GM23338 (cell line): ENCODE measurements around the gene TSPOAP1. TPM values are rescaled to one million over a fixed set of nuclear protein-coding genes. Genes with fewer than 3 reads are reported as not detected.

ENCODE experiments used
- ATAC-seq: fragments of 200-7000 bp; cut with Tn5 transposase; 3 replicates; pipeline ENCODE4 v1.9.1; 2020
- DNase-seq: peaks from one replicate; pipeline ENCODE4 v3.0.0-alpha.2; 2015; ENCODE audit warnings: low spot score
- H2AFZ ChIP-seq: fragments of 200-600 bp; sonication (generic); 2 replicates; pipeline ENCODE4 v1.8.0; 2016; ENCODE audit warnings: antibody characterized with exemption, mild to moderate bottlenecking, moderate library complexity
- H3F3A ChIP-seq: fragments of 200-600 bp; sonication (generic); replicated peaks from 2 replicates; pipeline ENCODE4 v1.8.0; 2017; ENCODE audit warnings: antibody characterized with exemption, mixed run types, low read depth
- H3K27ac ChIP-seq: fragments of 200-600 bp; sonication (generic); 2 replicates; pipeline ENCODE4 v1.6.1; 2016; ENCODE audit warnings: low read depth
- H3K27me3 ChIP-seq: fragments of 200-600 bp; sonication (generic); 2 replicates; pipeline ENCODE4 v1.8.0; 2016; ENCODE audit warnings: mild to moderate bottlenecking, mixed run types, moderate library complexity; ENCODE audit not compliant: insufficient read depth
- H3K36me3 ChIP-seq: fragments of 200-600 bp; sonication (generic); 2 replicates; pipeline ENCODE4 v1.8.0; 2016; ENCODE audit warnings: mild to moderate bottlenecking; ENCODE audit not compliant: insufficient read depth
- H3K4me1 ChIP-seq: fragments of 200-600 bp; sonication (generic); 2 replicates; pipeline ENCODE4 v1.8.0; 2016; ENCODE audit warnings: mild to moderate bottlenecking, moderate library complexity; ENCODE audit not compliant: insufficient read depth
- H3K4me2 ChIP-seq: fragments of 200-600 bp; sonication (generic); 2 replicates; pipeline ENCODE4 v1.7.1; 2017; ENCODE audit warnings: mixed run types
- H3K4me3 ChIP-seq: fragments of 200-600 bp; sonication (generic); 2 replicates; pipeline ENCODE4 v1.6.1; 2016; ENCODE audit warnings: mixed run types
- H3K79me2 ChIP-seq: fragments of 200-600 bp; sonication (generic); replicated peaks from 2 replicates; pipeline ENCODE4 v1.8.0; 2017; ENCODE audit warnings: mild to moderate bottlenecking; ENCODE audit not compliant: insufficient read depth
- H3K9me2 ChIP-seq: fragments of 200-600 bp; sonication (generic); 2 replicates; pipeline ENCODE4 v1.8.0; 2017; ENCODE audit not compliant: insufficient read depth
- H4K20me1 ChIP-seq: fragments of 200-600 bp; sonication (generic); replicated peaks from 2 replicates; pipeline ENCODE4 v1.8.0; 2017; ENCODE audit warnings: mild to moderate bottlenecking; ENCODE audit not compliant: insufficient read depth
- H3K27ac Mint-ChIP-seq: 2 replicates; pipeline ENCODE4 v1.8.0; 2020; ENCODE audit warnings: inconsistent platforms, mild to moderate bottlenecking, moderate library complexity, mixed read lengths
- H3K27me3 Mint-ChIP-seq: 3 replicates; pipeline ENCODE4 v1.8.0; 2022; ENCODE audit warnings: low read depth, mild to moderate bottlenecking, moderate library complexity, mixed read lengths, inconsistent platforms; ENCODE audit not compliant: insufficient read depth, poor library complexity
- H3K36me3 Mint-ChIP-seq: 3 replicates; pipeline ENCODE4 v1.8.0; 2021; ENCODE audit warnings: low read depth, mild to moderate bottlenecking, inconsistent platforms, moderate library complexity, mixed read lengths
- H3K4me1 Mint-ChIP-seq: 3 replicates; pipeline ENCODE4 v1.8.0; 2020; ENCODE audit warnings: mild to moderate bottlenecking, inconsistent platforms, mixed read lengths
- H3K4me3 Mint-ChIP-seq: 3 replicates; pipeline ENCODE4 v1.8.0; 2021; ENCODE audit warnings: moderate library complexity, mild to moderate bottlenecking, inconsistent platforms, mixed read lengths
- H3K9me3 Mint-ChIP-seq: 3 replicates; pipeline ENCODE4 v1.8.0; 2020; ENCODE audit warnings: moderate library complexity, mild to moderate bottlenecking, inconsistent platforms, mixed read lengths
- CREB1 ChIP-seq: fragments of 250-450 bp; sonication (Bioruptor Pico); IDR thresholded peaks from 2 replicates; pipeline ENCODE4 v1.5.0; 2020; ENCODE audit warnings: low read depth, mild to moderate bottlenecking, moderate library complexity
- EZH2 ChIP-seq: fragments of 200-600 bp; sonication (generic); IDR thresholded peaks from one replicate; pipeline ENCODE4 v1.8.0; 2017; ENCODE audit warnings: antibody characterized with exemption, mild to moderate bottlenecking, low read depth; ENCODE audit not compliant: unreplicated experiment
- EZH2phosphoT487 ChIP-seq: fragments of 200-600 bp; sonication (generic); IDR thresholded peaks from one replicate; pipeline ENCODE4 v1.8.1; 2018; ENCODE audit warnings: antibody characterized with exemption; ENCODE audit not compliant: unreplicated experiment
- JUNB ChIP-seq: IDR thresholded peaks from one replicate; pipeline ENCODE4 v1.6.1; 2016; ENCODE audit warnings: antibody characterized with exemption; ENCODE audit not compliant: unreplicated experiment
- NANOG ChIP-seq: IDR thresholded peaks from 2 replicates; pipeline ENCODE4 v1.6.1; 2016; ENCODE audit warnings: antibody characterized with exemption, borderline replicate concordance
- POLR2AphosphoS5 ChIP-seq: IDR thresholded peaks from 2 replicates; pipeline ENCODE4 v1.6.1; 2016; ENCODE audit warnings: antibody characterized with exemption, low read depth
- STAT1 ChIP-seq: IDR thresholded peaks from one replicate; pipeline ENCODE4 v1.6.1; 2016; ENCODE audit warnings: antibody characterized with exemption; ENCODE audit not compliant: unreplicated experiment
- ZNF114 ChIP-seq: fragments of 250-450 bp; sonication (Bioruptor Pico); IDR thresholded peaks from 2 replicates; pipeline ENCODE4 v1.5.0; 2020; ENCODE audit warnings: mild to moderate bottlenecking, moderate library complexity
- ZNF331 ChIP-seq: fragments of 250-450 bp; sonication (Bioruptor Pico); IDR thresholded peaks from 2 replicates; pipeline ENCODE4 v1.5.0; 2020; ENCODE audit warnings: low read depth, mild to moderate bottlenecking, moderate library complexity
- polyA plus RNA-seq: library from polyadenylated mRNA; unstranded; fragments of >200 nt; fragmentation: Nextera tagmentation; extraction: Ambion mirVana; gene quantifications from 2 replicates; pipeline ENCODE4 v1.2.1, GENCODE V29; 2016
- total RNA-seq: library from RNA; depleted of rRNA; stranded (reverse); fragments of >200 nt; shearing (Covaris generic); gene quantifications from 2 replicates; pipeline ENCODE4 v1.2.3, GENCODE V29; 2014
- TF ChIP-seq, protein P1 (sequence below): fragments of 250-450 bp; sonication (Bioruptor Pico); IDR thresholded peaks from 2 replicates; pipeline ENCODE4 v1.5.0; 2020; ENCODE audit warnings: mild to moderate bottlenecking, moderate library complexity
- TF ChIP-seq, protein P2 (sequence below): IDR thresholded peaks from 2 replicates; pipeline ENCODE4 v1.6.1; 2016; ENCODE audit warnings: antibody characterized with exemption
- TF ChIP-seq, protein P3 (sequence below), 2 experiments: fragments of 200-600 bp in 1 of 2; sonication (generic) in 1 of 2; conservative IDR thresholded peaks; 2 replicates each; pipeline versions ENCODE4 v1.5.1 to v1.6.1; 2016 to 2017; ENCODE audit warnings: antibody characterized with exemption in 2 of 2, low read depth in 2 of 2, mild to moderate bottlenecking in 2 of 2, moderate library complexity in 1 of 2
- TF ChIP-seq, protein P4 (sequence below): IDR thresholded peaks from one replicate; pipeline ENCODE4 v1.6.1; 2018; ENCODE audit warnings: antibody characterized with exemption; ENCODE audit not compliant: unreplicated experiment

Gene TSPOAP1
- total and polyA plus RNA-seq, 2 experiments from 2014 or later = 7.3 to 11.8 TPM

DNA sequence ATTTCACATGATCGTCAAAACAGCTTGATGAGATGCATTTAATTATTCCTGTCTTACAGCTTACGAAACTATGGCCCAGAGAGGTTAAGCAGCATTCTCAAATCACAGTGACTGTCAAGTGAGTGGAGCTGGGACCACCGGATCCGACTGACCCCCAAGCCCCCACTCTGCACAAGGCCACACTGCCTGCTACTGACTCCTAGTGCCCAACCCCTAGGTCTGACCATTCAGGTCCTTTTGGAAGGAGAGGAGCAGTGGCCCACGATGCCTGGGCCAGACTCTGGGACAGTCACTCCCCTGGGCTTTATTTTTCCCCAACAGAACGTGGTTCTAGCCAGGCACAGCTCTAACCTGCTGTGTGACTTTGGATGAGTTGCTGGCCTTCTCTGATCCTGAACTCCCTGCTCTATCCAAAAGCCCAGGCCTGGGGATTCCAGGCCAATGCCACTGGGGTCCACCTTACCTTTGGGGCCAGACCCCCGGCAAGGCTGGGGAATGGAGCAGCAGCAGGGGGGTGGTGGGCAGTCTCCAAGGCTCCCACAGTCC is 9.9 kb downstream of the TSPOAP1 start:
- H3K27ac Mint-ChIP-seq = no peak overlapping the region
- peaks cover 13% of the 10 kb centered on the region for H3K27me3 Mint-ChIP-seq
- no peak for TF ChIP-seq POLR2AphosphoS5
- no peak for TF ChIP-seq ZNF331 (CRISPR knock-in tag)
- TF ChIP-seq, protein P1, sequence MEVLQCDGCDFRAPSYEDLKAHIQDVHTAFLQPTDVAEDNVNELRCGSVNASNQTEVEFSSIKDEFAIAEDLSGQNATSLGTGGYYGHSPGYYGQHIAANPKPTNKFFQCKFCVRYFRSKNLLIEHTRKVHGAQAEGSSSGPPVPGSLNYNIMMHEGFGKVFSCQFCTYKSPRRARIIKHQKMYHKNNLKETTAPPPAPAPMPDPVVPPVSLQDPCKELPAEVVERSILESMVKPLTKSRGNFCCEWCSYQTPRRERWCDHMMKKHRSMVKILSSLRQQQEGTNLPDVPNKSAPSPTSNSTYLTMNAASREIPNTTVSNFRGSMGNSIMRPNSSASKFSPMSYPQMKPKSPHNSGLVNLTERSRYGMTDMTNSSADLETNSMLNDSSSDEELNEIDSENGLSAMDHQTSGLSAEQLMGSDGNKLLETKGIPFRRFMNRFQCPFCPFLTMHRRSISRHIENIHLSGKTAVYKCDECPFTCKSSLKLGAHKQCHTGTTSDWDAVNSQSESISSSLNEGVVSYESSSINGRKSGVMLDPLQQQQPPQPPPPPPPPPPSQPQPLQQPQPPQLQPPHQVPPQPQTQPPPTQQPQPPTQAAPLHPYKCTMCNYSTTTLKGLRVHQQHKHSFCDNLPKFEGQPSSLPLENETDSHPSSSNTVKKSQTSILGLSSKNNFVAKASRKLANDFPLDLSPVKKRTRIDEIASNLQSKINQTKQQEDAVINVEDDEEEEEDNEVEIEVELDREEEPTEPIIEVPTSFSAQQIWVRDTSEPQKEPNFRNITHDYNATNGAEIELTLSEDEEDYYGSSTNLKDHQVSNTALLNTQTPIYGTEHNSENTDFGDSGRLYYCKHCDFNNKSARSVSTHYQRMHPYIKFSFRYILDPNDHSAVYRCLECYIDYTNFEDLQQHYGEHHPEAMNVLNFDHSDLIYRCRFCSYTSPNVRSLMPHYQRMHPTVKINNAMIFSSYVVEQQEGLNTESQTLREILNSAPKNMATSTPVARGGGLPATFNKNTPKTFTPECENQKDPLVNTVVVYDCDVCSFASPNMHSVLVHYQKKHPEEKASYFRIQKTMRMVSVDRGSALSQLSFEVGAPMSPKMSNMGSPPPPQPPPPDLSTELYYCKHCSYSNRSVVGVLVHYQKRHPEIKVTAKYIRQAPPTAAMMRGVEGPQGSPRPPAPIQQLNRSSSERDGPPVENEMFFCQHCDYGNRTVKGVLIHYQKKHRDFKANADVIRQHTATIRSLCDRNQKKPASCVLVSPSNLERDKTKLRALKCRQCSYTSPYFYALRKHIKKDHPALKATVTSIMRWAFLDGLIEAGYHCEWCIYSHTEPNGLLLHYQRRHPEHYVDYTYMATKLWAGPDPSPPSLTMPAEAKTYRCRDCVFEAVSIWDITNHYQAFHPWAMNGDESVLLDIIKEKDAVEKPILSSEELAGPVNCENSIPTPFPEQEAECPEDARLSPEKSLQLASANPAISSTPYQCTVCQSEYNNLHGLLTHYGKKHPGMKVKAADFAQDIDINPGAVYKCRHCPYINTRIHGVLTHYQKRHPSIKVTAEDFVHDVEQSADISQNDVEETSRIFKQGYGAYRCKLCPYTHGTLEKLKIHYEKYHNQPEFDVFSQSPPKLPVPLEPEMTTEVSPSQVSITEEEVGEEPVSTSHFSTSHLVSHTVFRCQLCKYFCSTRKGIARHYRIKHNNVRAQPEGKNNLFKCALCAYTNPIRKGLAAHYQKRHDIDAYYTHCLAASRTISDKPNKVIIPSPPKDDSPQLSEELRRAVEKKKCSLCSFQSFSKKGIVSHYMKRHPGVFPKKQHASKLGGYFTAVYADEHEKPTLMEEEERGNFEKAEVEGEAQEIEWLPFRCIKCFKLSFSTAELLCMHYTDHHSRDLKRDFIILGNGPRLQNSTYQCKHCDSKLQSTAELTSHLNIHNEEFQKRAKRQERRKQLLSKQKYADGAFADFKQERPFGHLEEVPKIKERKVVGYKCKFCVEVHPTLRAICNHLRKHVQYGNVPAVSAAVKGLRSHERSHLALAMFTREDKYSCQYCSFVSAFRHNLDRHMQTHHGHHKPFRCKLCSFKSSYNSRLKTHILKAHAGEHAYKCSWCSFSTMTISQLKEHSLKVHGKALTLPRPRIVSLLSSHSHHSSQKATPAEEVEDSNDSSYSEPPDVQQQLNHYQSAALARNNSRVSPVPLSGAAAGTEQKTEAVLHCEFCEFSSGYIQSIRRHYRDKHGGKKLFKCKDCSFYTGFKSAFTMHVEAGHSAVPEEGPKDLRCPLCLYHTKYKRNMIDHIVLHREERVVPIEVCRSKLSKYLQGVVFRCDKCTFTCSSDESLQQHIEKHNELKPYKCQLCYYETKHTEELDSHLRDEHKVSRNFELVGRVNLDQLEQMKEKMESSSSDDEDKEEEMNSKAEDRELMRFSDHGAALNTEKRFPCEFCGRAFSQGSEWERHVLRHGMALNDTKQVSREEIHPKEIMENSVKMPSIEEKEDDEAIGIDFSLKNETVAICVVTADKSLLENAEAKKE (CRISPR knock-in tag) = no peak
- TF ChIP-seq EZH2 = no peak
- no peak for TF ChIP-seq CREB1 (CRISPR knock-in tag)
- TF ChIP-seq, protein P2, sequence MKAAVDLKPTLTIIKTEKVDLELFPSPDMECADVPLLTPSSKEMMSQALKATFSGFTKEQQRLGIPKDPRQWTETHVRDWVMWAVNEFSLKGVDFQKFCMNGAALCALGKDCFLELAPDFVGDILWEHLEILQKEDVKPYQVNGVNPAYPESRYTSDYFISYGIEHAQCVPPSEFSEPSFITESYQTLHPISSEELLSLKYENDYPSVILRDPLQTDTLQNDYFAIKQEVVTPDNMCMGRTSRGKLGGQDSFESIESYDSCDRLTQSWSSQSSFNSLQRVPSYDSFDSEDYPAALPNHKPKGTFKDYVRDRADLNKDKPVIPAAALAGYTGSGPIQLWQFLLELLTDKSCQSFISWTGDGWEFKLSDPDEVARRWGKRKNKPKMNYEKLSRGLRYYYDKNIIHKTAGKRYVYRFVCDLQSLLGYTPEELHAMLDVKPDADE = no peak
- TF ChIP-seq, protein P3, sequence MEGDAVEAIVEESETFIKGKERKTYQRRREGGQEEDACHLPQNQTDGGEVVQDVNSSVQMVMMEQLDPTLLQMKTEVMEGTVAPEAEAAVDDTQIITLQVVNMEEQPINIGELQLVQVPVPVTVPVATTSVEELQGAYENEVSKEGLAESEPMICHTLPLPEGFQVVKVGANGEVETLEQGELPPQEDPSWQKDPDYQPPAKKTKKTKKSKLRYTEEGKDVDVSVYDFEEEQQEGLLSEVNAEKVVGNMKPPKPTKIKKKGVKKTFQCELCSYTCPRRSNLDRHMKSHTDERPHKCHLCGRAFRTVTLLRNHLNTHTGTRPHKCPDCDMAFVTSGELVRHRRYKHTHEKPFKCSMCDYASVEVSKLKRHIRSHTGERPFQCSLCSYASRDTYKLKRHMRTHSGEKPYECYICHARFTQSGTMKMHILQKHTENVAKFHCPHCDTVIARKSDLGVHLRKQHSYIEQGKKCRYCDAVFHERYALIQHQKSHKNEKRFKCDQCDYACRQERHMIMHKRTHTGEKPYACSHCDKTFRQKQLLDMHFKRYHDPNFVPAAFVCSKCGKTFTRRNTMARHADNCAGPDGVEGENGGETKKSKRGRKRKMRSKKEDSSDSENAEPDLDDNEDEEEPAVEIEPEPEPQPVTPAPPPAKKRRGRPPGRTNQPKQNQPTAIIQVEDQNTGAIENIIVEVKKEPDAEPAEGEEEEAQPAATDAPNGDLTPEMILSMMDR (conservative IDR thresholded peaks at IDR 0.05; ENCODE audit: low read depth in 2 of 2) = no peak
- no peak for TF ChIP-seq ZNF114 (CRISPR knock-in tag)
- TF ChIP-seq EZH2phosphoT487 = no peak
- TF ChIP-seq, protein P4, sequence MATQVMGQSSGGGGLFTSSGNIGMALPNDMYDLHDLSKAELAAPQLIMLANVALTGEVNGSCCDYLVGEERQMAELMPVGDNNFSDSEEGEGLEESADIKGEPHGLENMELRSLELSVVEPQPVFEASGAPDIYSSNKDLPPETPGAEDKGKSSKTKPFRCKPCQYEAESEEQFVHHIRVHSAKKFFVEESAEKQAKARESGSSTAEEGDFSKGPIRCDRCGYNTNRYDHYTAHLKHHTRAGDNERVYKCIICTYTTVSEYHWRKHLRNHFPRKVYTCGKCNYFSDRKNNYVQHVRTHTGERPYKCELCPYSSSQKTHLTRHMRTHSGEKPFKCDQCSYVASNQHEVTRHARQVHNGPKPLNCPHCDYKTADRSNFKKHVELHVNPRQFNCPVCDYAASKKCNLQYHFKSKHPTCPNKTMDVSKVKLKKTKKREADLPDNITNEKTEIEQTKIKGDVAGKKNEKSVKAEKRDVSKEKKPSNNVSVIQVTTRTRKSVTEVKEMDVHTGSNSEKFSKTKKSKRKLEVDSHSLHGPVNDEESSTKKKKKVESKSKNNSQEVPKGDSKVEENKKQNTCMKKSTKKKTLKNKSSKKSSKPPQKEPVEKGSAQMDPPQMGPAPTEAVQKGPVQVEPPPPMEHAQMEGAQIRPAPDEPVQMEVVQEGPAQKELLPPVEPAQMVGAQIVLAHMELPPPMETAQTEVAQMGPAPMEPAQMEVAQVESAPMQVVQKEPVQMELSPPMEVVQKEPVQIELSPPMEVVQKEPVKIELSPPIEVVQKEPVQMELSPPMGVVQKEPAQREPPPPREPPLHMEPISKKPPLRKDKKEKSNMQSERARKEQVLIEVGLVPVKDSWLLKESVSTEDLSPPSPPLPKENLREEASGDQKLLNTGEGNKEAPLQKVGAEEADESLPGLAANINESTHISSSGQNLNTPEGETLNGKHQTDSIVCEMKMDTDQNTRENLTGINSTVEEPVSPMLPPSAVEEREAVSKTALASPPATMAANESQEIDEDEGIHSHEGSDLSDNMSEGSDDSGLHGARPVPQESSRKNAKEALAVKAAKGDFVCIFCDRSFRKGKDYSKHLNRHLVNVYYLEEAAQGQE = no peak
- TF ChIP-seq JUNB = no peak
- TF ChIP-seq STAT1 = no peak
- TF ChIP-seq NANOG = no peak
- no peaks in the 10 kb centered on the region for H4K20me1 ChIP-seq
- no peaks in the 10 kb centered on the region for H3K79me2 ChIP-seq
- no peak overlapping the region for H3K4me3 Mint-ChIP-seq
- peaks cover 4% of the 10 kb centered on the region; the same call in 1 of the 2 replicates for H3K4me1 ChIP-seq
- H3K4me2 ChIP-seq = no peak overlapping the region
- H3K9me3 Mint-ChIP-seq = no peaks in the 10 kb centered on the region
- DNase-seq (no peak), ATAC-seq (no peak)
- H3K27ac ChIP-seq = no peak overlapping the region
- peaks cover 5% of the 10 kb centered on the region for H3K27me3 ChIP-seq
- H3K36me3 ChIP-seq = no peaks in the 10 kb centered on the region
- no peaks in the 10 kb centered on the region for H3K9me2 ChIP-seq
- no peak overlapping the region for H3K4me3 ChIP-seq
- H3K36me3 Mint-ChIP-seq = no peaks in the 10 kb centered on the region
- no peak overlapping the region for H2AFZ ChIP-seq
- H3K4me1 Mint-ChIP-seq = peaks cover 10% of the 10 kb centered on the region
- no peaks in the 10 kb centered on the region for H3F3A ChIP-seq
